ENCODE data around the gene ST3GAL6. TPM values are rescaled to one million over a fixed set of nuclear protein-coding genes. Genes with fewer than 3 reads are reported as not detected.

Gene ST3GAL6
- total and polyA plus RNA-seq, 9 of the 15 experiments (the other 6 are each of a cell fraction or from before 2014, with no cell fraction given), result 0.14 TPM; not detected in 8

- H2AFZ ChIP-seq (ENCODE audit: low read depth, low read length), result no peak overlapping the region
- H3K79me2 ChIP-seq (ENCODE audit: control insufficient read depth, insufficient read depth, low read length), result no peaks in the 10 kb centered on the region
- H3K9ac ChIP-seq (ENCODE audit: insufficient read depth in 1 of 2, low read depth in 2 of 2, low read length in 2 of 2), result no peak overlapping the region
- H3K27me3 ChIP-seq (ENCODE audit: control insufficient read depth in 2 of 2, insufficient read depth in 2 of 2, low read length in 2 of 2), result no peaks in the 10 kb centered on the region
- no peaks in the 10 kb centered on the region for H3K9me1 ChIP-seq (ENCODE audit: control insufficient read depth, insufficient read depth, low read length)
- POLR2A ChIA-PET, result no interaction called here
- TF ChIP-seq MEIS2 (IDR thresholded peaks at IDR 0.05; ENCODE audit: partially characterized antibody) (peak; percentile 77), SFPQ (IDR thresholded peaks at IDR 0.05; ENCODE audit: low read depth, low read length) (no peak), PBX2 (CRISPR knock-in tag; IDR thresholded peaks at IDR 0.05; ENCODE audit: low read depth) (no peak), PBX2 (tag; conservative IDR thresholded peaks at IDR 0.05; ENCODE audit: low read depth) (peak; percentile 82)
- TF ChIP-seq, protein P1, sequence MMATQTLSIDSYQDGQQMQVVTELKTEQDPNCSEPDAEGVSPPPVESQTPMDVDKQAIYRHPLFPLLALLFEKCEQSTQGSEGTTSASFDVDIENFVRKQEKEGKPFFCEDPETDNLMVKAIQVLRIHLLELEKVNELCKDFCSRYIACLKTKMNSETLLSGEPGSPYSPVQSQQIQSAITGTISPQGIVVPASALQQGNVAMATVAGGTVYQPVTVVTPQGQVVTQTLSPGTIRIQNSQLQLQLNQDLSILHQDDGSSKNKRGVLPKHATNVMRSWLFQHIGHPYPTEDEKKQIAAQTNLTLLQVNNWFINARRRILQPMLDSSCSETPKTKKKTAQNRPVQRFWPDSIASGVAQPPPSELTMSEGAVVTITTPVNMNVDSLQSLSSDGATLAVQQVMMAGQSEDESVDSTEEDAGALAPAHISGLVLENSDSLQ (IDR thresholded peaks at IDR 0.05), result peak; percentile 58
- TF ChIP-seq, protein P2, sequence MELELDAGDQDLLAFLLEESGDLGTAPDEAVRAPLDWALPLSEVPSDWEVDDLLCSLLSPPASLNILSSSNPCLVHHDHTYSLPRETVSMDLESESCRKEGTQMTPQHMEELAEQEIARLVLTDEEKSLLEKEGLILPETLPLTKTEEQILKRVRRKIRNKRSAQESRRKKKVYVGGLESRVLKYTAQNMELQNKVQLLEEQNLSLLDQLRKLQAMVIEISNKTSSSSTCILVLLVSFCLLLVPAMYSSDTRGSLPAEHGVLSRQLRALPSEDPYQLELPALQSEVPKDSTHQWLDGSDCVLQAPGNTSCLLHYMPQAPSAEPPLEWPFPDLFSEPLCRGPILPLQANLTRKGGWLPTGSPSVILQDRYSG (tag; conservative IDR thresholded peaks at IDR 0.05; ENCODE audit: low read depth), result no peak
- no peaks in the 10 kb centered on the region for H3K36me3 ChIP-seq (ENCODE audit: control insufficient read depth, insufficient read depth, low read length)
- H3K27ac ChIP-seq (ENCODE audit: extremely low read depth, low read depth, low read length), result no peak overlapping the region
- H3K4me2 ChIP-seq (ENCODE audit: insufficient read depth, low read length), result no peak overlapping the region
- FAIRE-seq (no peak), ATAC-seq (no peak), DNase-seq (ENCODE audit: extremely low read depth in 1 of 4, low spot score in 3 of 4) (peak in 1 of 4 experiments; percentile 2)
- intact Hi-C loops (cut with micrococcal nuclease), result no loop called here
- BruUV-seq (replicated peaks), result no TSS peak
- H3K4me3 ChIP-seq, result no peak overlapping the region
- no peaks in the 10 kb centered on the region for H3K9me3 ChIP-seq (replicated peaks; ENCODE audit: control insufficient read depth, insufficient read depth, low read depth, low read length)
- in situ Hi-C loops (cut with MboI), result no loop called here
- no peaks in the 10 kb centered on the region for H3K4me1 ChIP-seq (replicated peaks in 1 of 2; ENCODE audit: control insufficient read depth in 2 of 2, insufficient read depth in 2 of 2, low read length in 2 of 2)
- CTCF ChIA-PET (ENCODE audit: low intra/inter-chr PET ratio), result no interaction called here
- H4K20me1 ChIP-seq (replicated peaks; ENCODE audit: control insufficient read depth, insufficient read depth, low read length), result no peaks in the 10 kb centered on the region
- 0% methylated on average over 2 of the region's 2 CpGs for WGBS (ENCODE audit: insufficient coverage, low coverage, missing lambda C conversion rate)
These were observed 8.9 kb downstream of the ST3GAL6 start for GRCh38 chr3:98772022-98772421.

Data from K562 (cell line).